ENCODE measurements around the gene PPY.
"Not testable (repeated sequence)": the region's sequence is repeated elsewhere in the genome, so short reads cannot be mapped to it uniquely, and the experiment has no call there.

The PPY gene

DNA sequence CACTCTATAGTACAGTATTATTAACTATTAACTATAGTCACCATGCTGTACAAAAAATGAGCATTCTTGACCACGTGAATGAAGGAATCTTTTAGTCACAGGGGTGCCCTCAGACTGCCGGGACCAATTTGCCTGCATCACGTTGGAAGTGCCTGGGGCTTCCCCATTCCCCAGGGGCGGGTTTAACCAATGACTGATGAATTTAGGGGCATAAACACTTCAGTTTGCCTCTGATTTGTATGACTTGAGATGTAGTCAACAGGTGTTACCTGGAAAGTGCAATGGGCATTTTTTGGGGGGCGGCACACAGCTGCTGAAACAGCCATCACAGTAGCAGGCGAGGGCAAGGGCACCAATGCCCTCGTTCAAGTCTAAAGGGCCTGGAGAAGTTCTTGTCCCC, 20.2 kb upstream of the PPY start:
- no peak for DNase-seq

DNA sequence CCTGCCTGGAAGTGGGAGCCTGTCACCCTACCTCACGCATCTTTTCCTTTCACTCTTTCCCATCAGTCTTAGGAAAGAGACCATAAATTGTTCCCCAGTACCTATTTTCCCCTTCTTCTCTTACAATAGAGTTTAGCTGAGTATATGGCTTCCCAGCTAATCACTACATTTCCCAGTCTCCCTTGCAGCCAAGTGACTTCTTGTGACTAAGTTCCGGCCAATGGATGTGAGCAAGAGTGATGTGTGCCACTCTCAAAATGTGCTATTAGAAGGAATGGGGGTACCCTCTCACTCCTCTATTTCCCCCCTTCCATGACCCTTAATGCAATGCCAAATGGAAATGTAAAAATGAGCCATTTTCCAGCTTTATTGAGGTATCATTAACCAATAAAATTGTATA, 19.7 kb upstream of the PPY start:
- no peak for DNase-seq

- not testable (repeated sequence) for DNase-seq
Observed at GRCh38 chr17:43961292-43961691, 19.0 kb upstream of the PPY start.

- DNase-seq: peak; percentile 50
Observed at GRCh38 chr17:43958748-43959352, 16.6 kb upstream of the PPY start.

DNA sequence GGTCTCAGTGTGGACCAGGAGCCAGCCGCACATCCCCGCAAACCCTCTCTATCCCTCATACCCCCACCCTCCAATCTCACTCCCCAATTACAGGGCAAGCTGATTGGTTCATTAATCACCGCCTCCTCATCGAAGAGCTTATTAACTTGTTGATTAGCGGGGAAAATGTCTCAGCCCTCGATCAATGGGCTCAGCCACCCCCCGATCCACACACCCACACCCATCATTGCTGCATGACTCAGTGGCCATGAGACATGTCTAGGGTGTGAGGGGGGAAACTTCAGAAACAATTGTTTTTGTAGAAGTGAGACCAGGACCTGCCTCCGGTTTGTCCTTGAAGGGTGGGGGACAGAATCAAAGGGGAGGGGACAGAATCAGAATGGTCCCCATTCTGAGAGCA, 13.9 kb upstream of the PPY start:
- no peak for DNase-seq

- DNase-seq: no peak
Observed at GRCh38 chr17:43953746-43954145, 11.5 kb upstream of the PPY start, which contains the start of gene PYY. Gene PYY, minus strand, starts transcription at chr17:43953940. Its CDS starts 457 bp downstream, at chr17:43953483.

GRCh38 chr17:43952724-43953666, 10.7 kb upstream of the PPY start:
- DNase-seq: no peak

DNA sequence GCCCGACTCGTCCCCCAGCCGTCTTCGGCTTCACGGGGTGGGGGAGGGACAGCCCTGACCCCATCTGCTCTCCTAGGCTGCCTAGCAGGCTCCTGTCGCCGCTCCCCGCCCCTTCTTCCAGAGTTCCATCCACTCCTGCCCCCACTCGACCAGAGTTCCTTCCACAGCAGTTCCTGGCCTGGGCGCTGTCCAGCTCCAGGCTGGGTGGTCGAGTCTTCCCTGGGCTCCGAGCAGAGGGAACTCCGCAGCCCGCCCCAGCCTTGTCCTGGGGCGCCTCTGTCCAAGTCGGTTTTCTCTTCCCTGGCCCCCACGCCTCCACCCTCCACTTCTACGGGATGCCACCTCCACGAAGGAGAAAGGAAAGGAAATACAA, 10.1 kb upstream of the PPY start:
- no peak for DNase-seq

GRCh38 chr17:43951750-43952149, 9.5 kb upstream of the PPY start:
- DNase-seq: no peak

DNA sequence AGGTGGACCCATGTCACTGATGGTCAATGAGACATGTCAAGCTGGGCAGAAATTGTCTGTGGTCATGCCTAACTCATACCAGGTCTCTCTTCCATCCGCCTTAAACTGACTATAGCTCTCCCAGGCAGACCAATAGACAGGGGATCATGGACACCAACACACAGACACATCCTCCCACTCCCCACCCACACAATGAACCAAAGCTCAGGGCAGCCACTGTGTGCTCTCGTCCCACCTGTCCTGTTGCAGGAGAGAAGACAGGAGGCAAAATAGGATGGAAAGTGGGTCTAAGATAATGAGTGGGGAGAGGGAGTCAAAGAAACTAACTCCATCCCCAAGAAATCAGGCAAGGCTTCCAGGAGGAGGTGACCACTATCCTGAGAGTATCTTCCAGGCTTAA, 8.3 kb upstream of the PPY start:
- DNase-seq: no peak

DNA sequence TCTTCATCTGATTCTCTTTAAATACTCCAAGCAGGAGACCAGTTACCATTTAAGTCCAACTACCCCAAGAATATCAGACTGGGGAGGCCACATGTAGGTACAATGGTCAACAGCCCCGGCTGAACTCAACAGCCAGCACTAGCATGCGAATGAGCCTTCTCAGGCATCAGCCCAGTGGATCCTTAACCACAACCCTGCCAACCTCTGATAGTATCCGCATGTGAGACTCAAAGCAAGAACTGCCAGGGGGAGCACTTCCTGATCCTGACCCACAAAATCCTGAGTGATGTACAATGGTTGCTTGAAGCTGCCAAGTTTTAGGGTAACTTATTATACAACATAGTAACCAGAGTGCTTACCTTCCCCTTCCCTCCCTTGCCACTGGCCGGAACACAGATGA, 7.5 kb upstream of the PPY start:
- DNase-seq: no peak

GRCh38 chr17:43946781-43947180, 4.5 kb upstream of the PPY start:
- no peak for DNase-seq

DNA sequence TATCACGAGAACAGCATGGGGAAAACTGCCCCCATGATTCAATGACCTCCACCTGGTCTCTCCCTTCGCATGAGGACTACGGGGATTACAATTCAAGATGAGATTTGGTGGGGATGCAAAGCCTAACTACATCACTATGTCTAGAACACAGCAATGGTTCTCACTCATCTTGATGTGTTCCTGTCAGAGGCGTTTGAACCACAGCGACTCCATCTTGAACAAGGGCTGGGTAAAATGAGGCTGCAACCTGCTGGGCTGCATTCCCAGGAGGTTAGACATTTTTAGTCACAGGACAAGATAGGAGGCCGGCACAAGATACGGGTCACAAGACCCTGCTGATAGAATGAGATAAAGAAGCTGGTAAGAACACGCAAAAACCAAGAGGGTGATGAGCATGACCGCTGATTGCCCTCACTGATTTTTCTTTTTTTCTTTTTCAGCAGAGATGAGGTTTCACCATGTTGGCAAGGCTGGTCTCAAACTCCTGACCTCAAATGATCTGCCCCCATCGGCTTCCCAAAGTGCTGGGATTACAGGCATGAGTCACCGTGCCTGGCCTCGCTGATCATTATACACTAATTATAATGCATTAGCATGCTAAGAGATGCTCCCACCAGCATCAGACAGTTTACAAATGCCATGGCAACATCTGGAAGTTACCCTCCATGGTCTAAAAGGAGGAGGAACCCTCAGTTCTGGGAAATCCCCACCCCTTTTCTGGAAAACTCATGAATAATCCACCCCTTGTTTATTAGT, 3.0 kb upstream of the PPY start:
- DNase-seq: no peak

DNA sequence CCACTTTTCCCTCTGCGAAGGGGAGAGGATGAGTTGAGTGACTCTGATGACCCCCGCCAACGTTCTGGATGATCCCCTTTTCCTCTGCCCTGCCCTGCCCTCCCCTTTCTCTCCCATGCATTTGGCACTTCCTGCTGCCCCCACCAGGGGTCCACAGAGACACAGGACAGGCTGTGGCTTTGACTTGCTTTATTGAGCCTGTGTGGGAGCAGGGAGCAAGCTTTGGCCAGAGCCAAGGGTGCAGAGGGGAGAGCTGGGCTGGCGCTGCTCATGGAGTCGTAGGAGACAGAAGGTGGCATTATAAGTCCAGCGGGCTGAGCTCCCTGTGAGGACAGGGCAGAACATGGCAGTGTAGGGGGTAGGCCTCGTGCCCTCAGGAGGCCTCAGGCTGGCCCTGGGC, 1.6 kb downstream of the PPY start:
- DNase-seq: peak; percentile 58

GRCh38 chr17:43939886-43940285, 2.4 kb downstream of the PPY start:
- no peak for DNase-seq

DNA sequence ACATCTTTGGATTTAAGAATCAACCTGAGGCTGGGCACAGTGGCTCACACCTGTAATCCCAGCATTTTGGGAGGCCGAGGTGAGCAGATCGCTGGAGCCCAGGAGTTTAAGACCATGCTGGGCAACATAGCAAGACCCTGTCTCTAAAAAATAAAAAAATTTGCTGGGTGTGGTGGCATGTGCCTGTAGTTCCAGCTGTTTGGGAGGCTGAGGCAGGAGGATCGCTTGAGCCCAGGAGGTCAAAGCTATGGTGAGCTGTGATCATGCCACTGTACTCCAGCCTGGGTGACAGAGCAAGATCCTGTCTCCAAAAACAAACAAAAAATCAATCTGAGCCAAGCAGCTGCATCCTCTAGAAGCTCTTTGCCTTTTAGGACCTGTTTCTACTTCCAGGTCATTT, 2.8 kb downstream of the PPY start:
- DNase-seq: not testable (repeated sequence)

GRCh38 chr17:43938838-43939182, 3.5 kb downstream of the PPY start:
- no peak for DNase-seq

GRCh38 chr17:43936434-43936833, 5.8 kb downstream of the PPY start:
- DNase-seq: peak; percentile 23

- no peak for DNase-seq
Observed at GRCh38 chr17:43935926-43936261, 6.4 kb downstream of the PPY start.

DNA sequence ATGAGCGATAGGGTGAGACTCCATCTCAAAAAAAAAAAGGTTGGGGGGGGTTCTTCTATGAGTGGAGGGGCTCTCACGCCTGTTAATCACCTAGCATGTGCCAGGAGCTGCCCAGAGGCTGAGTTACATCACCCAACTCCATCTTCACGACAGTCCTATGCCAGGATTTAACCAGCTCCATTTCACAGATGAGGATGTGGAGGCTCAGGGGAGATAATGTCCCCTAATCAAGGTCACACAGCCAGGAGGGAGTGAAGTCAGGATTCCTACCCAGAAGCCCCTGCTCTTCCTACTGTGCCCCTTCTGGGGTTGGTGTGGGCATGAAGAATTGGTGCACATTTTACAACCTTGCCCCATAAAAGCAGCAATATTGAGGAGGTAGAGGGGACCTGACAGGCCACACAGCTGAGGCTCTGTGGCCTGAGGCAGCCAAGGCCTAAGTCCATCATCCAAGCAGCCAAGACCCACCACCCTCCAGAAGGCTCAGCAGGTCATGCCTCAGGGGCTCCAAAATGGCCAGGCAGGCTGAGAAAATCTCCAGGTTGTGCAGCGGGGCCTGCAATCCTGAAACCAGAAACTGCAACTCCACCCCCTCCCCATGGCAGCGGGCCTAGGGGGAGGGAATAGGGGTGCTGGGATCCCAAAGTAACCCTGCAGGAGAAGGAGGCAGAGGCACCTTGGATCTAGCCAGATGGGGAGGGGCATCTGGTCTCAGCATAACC, 6.9 kb downstream of the PPY start:
- DNase-seq: no peak

DNA sequence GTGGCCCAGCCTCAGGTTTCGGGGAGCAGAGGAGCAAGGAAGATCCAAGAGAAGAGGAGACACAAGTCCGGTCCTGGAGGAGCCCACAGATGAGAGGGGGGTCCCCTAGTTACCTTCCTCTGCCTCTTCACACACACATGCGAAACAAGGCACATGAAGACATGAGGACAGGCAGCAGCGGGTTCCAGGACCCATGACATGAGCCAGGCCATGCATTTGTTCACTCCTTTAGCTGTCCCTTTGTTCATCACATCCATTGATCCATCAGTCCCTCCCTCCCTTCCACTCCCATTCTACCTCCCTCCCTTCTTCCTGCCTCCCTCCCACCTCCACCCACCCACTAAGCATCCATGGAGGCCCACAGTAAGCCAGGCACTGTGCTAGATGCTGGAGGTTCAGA, 9.4 kb downstream of the PPY start:
- no peak for DNase-seq

- DNase-seq: no peak
Observed at GRCh38 chr17:43932357-43932756, 9.9 kb downstream of the PPY start.

- no peak for DNase-seq
Observed at GRCh38 chr17:43931062-43931571, 11.2 kb downstream of the PPY start.
